ENCODE data around the gene ZNF79. TPM values are rescaled to one million over a fixed set of nuclear protein-coding genes. Genes with fewer than 3 reads are reported as not detected.

Gene ZNF79
- total RNA-seq (9.0 TPM), polyA plus RNA-seq (1 to 10 TPM; 3.4 to 7.8 (median 6.7) TPM)

DNA sequence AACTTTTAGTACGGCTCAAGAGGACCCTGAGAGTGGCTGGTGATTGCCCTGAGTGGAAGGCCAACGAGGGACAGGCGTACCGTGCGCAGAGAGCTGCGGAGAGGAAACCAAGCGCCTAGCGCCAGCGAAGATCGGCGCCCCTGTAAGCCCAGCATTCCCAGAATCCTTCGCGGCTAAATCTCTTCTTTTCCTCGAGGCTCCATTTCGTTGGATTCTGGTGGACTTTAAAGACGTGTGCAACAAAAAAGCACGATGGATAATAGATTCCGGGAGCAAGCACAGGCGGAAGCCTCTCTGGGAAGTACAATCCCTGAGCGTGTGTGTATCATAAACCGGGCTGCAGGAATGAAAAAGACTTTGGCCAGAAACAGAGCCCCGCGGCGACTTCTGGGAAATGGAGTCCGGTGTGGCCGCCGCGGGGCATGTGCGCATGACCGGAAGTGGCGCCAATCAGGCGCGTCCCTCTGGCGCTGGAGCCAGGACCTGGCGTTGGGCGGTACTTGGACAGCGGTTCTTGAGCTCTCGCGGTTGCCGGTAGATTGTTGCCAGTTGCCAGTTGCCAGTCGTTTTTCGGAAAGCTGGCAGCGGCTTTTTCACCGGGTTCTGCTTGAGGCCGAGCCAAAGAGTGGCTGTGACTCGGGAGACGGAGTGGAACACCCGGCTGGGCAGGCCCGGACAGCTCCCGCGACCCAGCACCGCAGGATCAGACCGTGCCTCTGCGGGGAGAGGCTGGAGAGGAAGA is at the start of gene ZNF79:
Gene ZNF79 (plus strand): TSS at position 449 of the 742 bp plus-strand sequence. CDS start 406 bp downstream, outside the sequence.
- Histone ChIP-seq H3K27ac (ENCODE audit: insufficient read depth, low read length, poor library complexity, severe bottlenecking) (peak within 1 kb of the TSS; percentile 78), H3K27me3 (ENCODE audit: control insufficient read depth, insufficient read depth, low read length) (no peaks in the 10 kb centered on the region), H3K36me3 (ENCODE audit: control insufficient read depth, insufficient read depth, low read length) (peaks cover 9% of the 10 kb centered on the region), H3K9me3 (ENCODE audit: control insufficient read depth in 2 of 2, low read length in 2 of 2) (no peaks in the 10 kb centered on the region), H3K4me3 (ENCODE audit: low read depth, low read length) (peak within 1 kb of the TSS; percentile 98), H3K4me1 (ENCODE audit: control insufficient read depth, insufficient read depth, low read length, poor library complexity, severe bottlenecking) (peaks cover 23% of the 10 kb centered on the region)
- DNase-seq (peak; percentile 88 to 95 (median 89)), ATAC-seq (ENCODE audit: low read depth in 2 of 2) (peak; percentile 87)
- H3K27me3 Mint-ChIP-seq, result no peaks in the 10 kb centered on the region
- peaks cover 17 to 65% (median 34%) of the 10 kb centered on the region in 4 donors for H3K4me1 Mint-ChIP-seq
- no peaks in the 10 kb centered on the region for H3K9me3 Mint-ChIP-seq
- H3K27ac Mint-ChIP-seq, result peak within 1 kb of the TSS; percentile 96 to 97 (median 97)
- H3K4me3 Mint-ChIP-seq, result peak within 1 kb of the TSS; percentile 98 to 99 (median 98)
- peaks cover 6% of the 10 kb centered on the region for H3K36me3 Mint-ChIP-seq

DNA sequence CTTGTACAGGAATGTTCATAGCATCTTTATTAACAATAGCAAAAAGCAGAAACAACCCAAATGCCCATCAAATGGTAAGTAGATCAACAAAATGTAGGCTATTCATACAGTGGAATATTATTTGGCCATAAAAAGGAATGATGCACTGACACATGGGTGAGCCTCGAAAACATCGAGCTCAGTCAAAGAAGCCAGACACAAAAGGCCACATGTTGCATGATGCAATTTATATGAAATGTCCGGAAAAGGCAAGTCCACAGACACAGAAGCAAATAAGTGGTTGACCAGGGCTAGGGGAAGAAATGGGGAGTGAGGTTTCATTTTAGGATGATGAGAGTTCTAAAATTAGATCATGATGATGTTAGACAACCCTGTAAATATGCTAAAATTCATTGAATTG is 43.7 kb upstream of the ZNF79 start:
- Histone ChIP-seq H3K27ac (ENCODE audit: insufficient read depth, low read length, poor library complexity, severe bottlenecking) (no peak overlapping the region), H3K4me3 (ENCODE audit: low read depth, low read length) (no peak overlapping the region), H3K27me3 (ENCODE audit: control insufficient read depth, insufficient read depth, low read length) (peaks cover 32% of the 10 kb centered on the region), H3K36me3 (ENCODE audit: control insufficient read depth, insufficient read depth, low read length) (no peaks in the 10 kb centered on the region), H3K9me3 (ENCODE audit: control insufficient read depth in 2 of 2, low read length in 2 of 2) (peaks cover 7% of the 10 kb centered on the region in 2 experiments), H3K4me1 (ENCODE audit: control insufficient read depth, insufficient read depth, low read length, poor library complexity, severe bottlenecking) (no peaks in the 10 kb centered on the region)
- H3K4me3 Mint-ChIP-seq, result no peak overlapping the region
- ATAC-seq (ENCODE audit: low read depth in 2 of 2) (no peak), DNase-seq (no peak)
- peaks cover 62% of the 10 kb centered on the region for H3K27me3 Mint-ChIP-seq
- peaks cover 0 to 9% (median 0%) of the 10 kb centered on the region in 7 donors for H3K9me3 Mint-ChIP-seq
- no peak overlapping the region for H3K27ac Mint-ChIP-seq
- no peaks in the 10 kb centered on the region for H3K36me3 Mint-ChIP-seq
- H3K4me1 Mint-ChIP-seq, result no peaks in the 10 kb centered on the region

DNA sequence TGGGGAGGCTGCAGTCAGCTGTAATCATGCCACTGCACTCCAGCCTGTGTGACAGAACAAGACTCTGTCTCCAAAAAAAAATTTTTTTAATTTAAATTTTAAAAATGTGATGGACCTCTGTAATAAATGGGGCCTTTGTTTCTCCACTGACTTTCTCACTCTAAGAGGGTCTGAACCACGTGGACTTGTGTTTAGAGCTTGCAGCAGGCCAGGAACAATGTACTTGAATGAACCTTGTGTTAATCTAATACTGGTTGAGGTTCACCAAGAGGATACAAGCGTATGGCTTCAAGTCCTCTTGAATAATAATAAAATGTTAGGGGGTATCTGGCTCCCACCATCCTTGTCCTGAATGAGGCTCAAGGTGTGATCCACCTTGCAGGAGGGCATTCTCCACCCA is 41.6 kb upstream of the ZNF79 start:
- H3K4me1 Mint-ChIP-seq, result peaks cover 0 to 11% (median 0%) of the 10 kb centered on the region in 4 donors
- H3K4me3 ChIP-seq (ENCODE audit: low read depth, low read length), result no peak overlapping the region

DNA sequence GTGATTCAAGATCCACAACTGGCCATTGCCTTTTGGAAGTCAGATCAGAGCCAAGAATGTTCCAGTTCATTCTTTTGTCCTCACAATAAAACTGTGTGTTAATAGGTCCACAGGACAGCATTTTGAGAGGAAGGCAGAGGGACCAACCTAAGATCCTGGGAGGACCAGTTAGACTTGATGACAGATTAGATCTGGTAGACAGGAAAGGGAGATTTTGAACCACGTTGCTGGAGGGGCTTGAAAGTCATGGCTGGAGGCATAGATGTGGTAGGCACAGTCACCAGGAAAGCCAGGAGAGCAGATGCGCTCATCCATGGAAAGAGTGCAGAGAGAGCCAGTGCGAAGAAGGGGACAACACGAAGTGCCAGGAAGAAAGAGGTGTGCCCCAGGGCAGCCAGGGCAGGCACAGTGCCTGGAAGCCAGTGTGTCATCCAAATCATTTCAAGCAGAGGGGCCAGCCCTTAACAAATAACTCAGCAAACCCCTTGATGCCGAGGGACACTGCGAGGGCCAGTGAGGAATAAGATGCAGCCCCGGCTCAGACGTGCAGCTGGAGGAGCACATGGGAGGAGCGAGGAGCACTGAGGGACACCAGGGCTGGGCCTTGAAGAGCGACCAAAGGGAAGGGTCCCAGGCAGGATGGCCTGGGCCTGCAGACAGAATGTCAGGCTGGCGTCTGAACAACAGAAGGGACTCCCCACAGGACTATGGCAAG is 40.0 kb upstream of the ZNF79 start:
- Mint-ChIP-seq H3K27ac (no peak overlapping the region), H3K4me3 (no peak overlapping the region), H3K27me3 (peaks cover 60% of the 10 kb centered on the region), H3K4me1 (peaks cover 11 to 25% (median 13%) of the 10 kb centered on the region in 4 donors), H3K9me3 (peaks cover 0 to 4% (median 0%) of the 10 kb centered on the region in 7 donors), H3K36me3 (no peaks in the 10 kb centered on the region)
- Histone ChIP-seq H3K4me3 (ENCODE audit: low read depth, low read length) (no peak overlapping the region), H3K9me3 (ENCODE audit: control insufficient read depth in 2 of 2, low read length in 2 of 2) (peaks cover 3 to 5% of the 10 kb centered on the region in 2 experiments), H3K4me1 (ENCODE audit: control insufficient read depth, insufficient read depth, low read length, poor library complexity, severe bottlenecking) (peaks cover 16% of the 10 kb centered on the region), H3K27me3 (ENCODE audit: control insufficient read depth, insufficient read depth, low read length) (peaks cover 40% of the 10 kb centered on the region), H3K27ac (ENCODE audit: insufficient read depth, low read length, poor library complexity, severe bottlenecking) (no peak overlapping the region), H3K36me3 (ENCODE audit: control insufficient read depth, insufficient read depth, low read length) (no peaks in the 10 kb centered on the region)
- ATAC-seq (ENCODE audit: low read depth in 2 of 2) (no peak), DNase-seq (no peak)

More for the DNA sequence above, 41.6 kb upstream of the ZNF79 start:
- Histone ChIP-seq H3K9me3 (ENCODE audit: control insufficient read depth in 2 of 2, low read length in 2 of 2) (peaks cover 7% of the 10 kb centered on the region in 2 experiments), H3K27ac (ENCODE audit: insufficient read depth, low read length, poor library complexity, severe bottlenecking) (no peak overlapping the region), H3K4me1 (ENCODE audit: control insufficient read depth, insufficient read depth, low read length, poor library complexity, severe bottlenecking) (no peaks in the 10 kb centered on the region), H3K27me3 (ENCODE audit: control insufficient read depth, insufficient read depth, low read length) (peaks cover 43% of the 10 kb centered on the region), H3K36me3 (ENCODE audit: control insufficient read depth, insufficient read depth, low read length) (no peaks in the 10 kb centered on the region)
- no peak for ATAC-seq (ENCODE audit: low read depth in 2 of 2)
- DNase-seq, result no peak
- Mint-ChIP-seq H3K4me3 (no peak overlapping the region), H3K9me3 (peaks cover 0 to 9% (median 0%) of the 10 kb centered on the region in 7 donors), H3K27me3 (peaks cover 59% of the 10 kb centered on the region), H3K36me3 (no peaks in the 10 kb centered on the region), H3K27ac (no peak overlapping the region)

DNA sequence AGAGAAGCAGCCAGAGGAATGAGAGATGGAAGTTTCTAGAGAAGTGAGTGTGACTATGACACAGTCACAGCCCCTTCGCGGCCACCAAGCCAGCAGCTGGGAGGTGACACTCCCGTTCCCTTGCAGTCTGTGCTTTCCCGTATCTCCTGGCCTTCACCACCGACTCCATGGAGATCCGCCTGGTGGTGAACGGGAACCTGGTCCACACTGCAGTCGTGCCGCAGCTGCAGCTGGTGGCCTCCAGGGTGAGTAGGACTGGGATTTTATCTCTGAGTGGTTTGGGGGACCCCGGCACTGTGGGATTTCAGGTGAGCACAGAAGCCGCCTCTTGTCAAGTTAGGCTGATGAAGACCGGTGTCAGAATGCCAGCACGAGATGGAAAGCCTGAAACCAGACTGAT is 39.3 kb upstream of the ZNF79 start:
- H3K9me3 ChIP-seq (ENCODE audit: control insufficient read depth in 2 of 2, low read length in 2 of 2), result no peaks in the 10 kb centered on the region
- no peak overlapping the region for H3K4me3 Mint-ChIP-seq
- ATAC-seq (ENCODE audit: low read depth in 2 of 2) (no peak), DNase-seq (no peak)
- peaks cover 0 to 2% (median 0%) of the 10 kb centered on the region in 7 donors for H3K9me3 Mint-ChIP-seq
- H3K36me3 Mint-ChIP-seq, result no peaks in the 10 kb centered on the region
- H3K36me3 ChIP-seq (ENCODE audit: control insufficient read depth, insufficient read depth, low read length), result no peaks in the 10 kb centered on the region
- no peak overlapping the region for H3K4me3 ChIP-seq (ENCODE audit: low read depth, low read length)
- H3K4me1 Mint-ChIP-seq, result peaks cover 11 to 28% (median 14%) of the 10 kb centered on the region in 4 donors
- H3K4me1 ChIP-seq (ENCODE audit: control insufficient read depth, insufficient read depth, low read length, poor library complexity, severe bottlenecking), result peaks cover 19% of the 10 kb centered on the region
- peaks cover 35% of the 10 kb centered on the region for H3K27me3 ChIP-seq (ENCODE audit: control insufficient read depth, insufficient read depth, low read length)
- H3K27ac ChIP-seq (ENCODE audit: insufficient read depth, low read length, poor library complexity, severe bottlenecking), result no peak overlapping the region
- no peak overlapping the region for H3K27ac Mint-ChIP-seq
- H3K27me3 Mint-ChIP-seq, result peaks cover 58% of the 10 kb centered on the region

DNA sequence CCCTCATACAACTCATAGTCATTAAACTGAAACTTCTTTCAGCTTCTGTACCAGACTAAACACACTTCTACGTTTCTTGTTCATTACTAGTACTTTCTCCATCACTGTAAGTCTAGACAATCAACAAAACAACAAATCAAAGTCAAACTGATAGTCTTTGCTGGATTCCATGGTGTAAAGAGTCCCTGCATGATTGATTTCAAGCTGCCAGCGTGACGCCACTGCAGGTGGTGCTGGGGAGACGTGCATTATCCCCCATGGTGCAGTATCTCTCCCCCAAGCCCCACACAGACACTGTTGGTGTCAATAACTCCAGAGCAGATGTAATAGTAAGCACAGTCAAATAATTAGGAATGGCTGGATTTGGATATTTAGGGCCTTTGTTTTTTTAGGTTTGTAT is 37.9 kb upstream of the ZNF79 start:
- ATAC-seq (ENCODE audit: low read depth in 2 of 2), result no peak
- Histone ChIP-seq H3K4me3 (ENCODE audit: low read depth, low read length) (no peak overlapping the region), H3K27ac (ENCODE audit: insufficient read depth, low read length, poor library complexity, severe bottlenecking) (no peak overlapping the region), H3K27me3 (ENCODE audit: control insufficient read depth, insufficient read depth, low read length) (peaks cover 36% of the 10 kb centered on the region), H3K4me1 (ENCODE audit: control insufficient read depth, insufficient read depth, low read length, poor library complexity, severe bottlenecking) (peaks cover 19% of the 10 kb centered on the region), H3K9me3 (ENCODE audit: control insufficient read depth in 2 of 2, low read length in 2 of 2) (no peaks in the 10 kb centered on the region), H3K36me3 (ENCODE audit: control insufficient read depth, insufficient read depth, low read length) (no peaks in the 10 kb centered on the region)
- Mint-ChIP-seq H3K36me3 (no peaks in the 10 kb centered on the region), H3K27ac (no peak overlapping the region), H3K4me1 (peaks cover 11 to 34% (median 15%) of the 10 kb centered on the region in 4 donors), H3K4me3 (no peak overlapping the region), H3K9me3 (peaks cover 0 to 2% (median 0%) of the 10 kb centered on the region in 7 donors), H3K27me3 (peaks cover 65% of the 10 kb centered on the region)
- no peak for DNase-seq

DNA sequence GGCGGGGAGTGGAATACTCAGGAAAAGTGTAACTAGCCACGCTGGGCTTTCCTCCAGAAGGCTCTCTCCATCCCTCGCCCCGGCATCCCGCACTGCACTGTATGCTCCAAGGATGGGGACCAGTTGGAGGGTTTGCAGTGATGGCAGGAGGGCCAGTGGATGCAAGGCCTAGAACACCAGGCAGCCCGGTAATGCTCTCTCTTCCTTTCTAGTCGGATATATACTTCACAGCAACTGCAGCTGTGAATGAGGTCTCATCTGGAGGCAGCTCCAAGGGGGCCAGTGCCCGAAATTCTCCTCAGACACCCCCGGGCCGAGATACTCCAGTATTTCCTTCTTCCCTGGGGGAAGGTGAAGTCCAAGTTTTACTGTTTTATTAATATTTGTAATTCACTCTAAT is 37.2 kb upstream of the ZNF79 start:
- no peaks in the 10 kb centered on the region for H3K9me3 ChIP-seq (ENCODE audit: control insufficient read depth in 2 of 2, low read length in 2 of 2)
- H3K27ac Mint-ChIP-seq, result no peak overlapping the region
- H3K36me3 ChIP-seq (ENCODE audit: control insufficient read depth, insufficient read depth, low read length), result no peaks in the 10 kb centered on the region
- H3K27me3 Mint-ChIP-seq, result peaks cover 64% of the 10 kb centered on the region
- H3K36me3 Mint-ChIP-seq, result no peaks in the 10 kb centered on the region
- H3K27ac ChIP-seq (ENCODE audit: insufficient read depth, low read length, poor library complexity, severe bottlenecking), result no peak overlapping the region
- H3K9me3 Mint-ChIP-seq, result no peaks in the 10 kb centered on the region
- H3K4me1 Mint-ChIP-seq, result peaks cover 11 to 34% (median 15%) of the 10 kb centered on the region in 4 donors
- H3K4me3 ChIP-seq (ENCODE audit: low read depth, low read length), result no peak overlapping the region
- ATAC-seq (ENCODE audit: low read depth in 2 of 2), result no peak
- H3K4me3 Mint-ChIP-seq, result peak overlapping the region in 1 of 4 donors; percentile 45
- peaks cover 41% of the 10 kb centered on the region for H3K27me3 ChIP-seq (ENCODE audit: control insufficient read depth, insufficient read depth, low read length)
- no peak for DNase-seq
- peaks cover 19% of the 10 kb centered on the region for H3K4me1 ChIP-seq (ENCODE audit: control insufficient read depth, insufficient read depth, low read length, poor library complexity, severe bottlenecking)
